OCI-LY7 (cell line): ENCODE results near the gene EFHD2. TPM values are rescaled to one million over a fixed set of nuclear protein-coding genes. Genes with fewer than 3 reads are reported as not detected.

Experiments used
- BruUV-seq: library from RNA; stranded (reverse); fragments of 400-500 nt; replicated peaks from 2 replicates; lab custom pipeline; 2021; lab: Mats Ljungman, UMichigan
- CTCF ChIA-PET: fragments of 300-600 bp; sonication (Branson Sonifier 250); formaldehyde crosslinking; loops from one replicate; lab custom pipeline; 2022; ENCODE audit warnings: antibody characterized with exemption; ENCODE audit not compliant: unreplicated experiment; lab: Charles Lee
- POLR2A ChIA-PET: fragments of 300-600 bp; sonication (Branson Sonifier 250); formaldehyde crosslinking; loops from one replicate; lab custom pipeline; 2022; ENCODE audit warnings: antibody characterized with exemption; lab: Charles Lee
- DNase-seq: peaks from one replicate; pipeline ENCODE4 v3.0.0-alpha.2; 2015; ENCODE audit warnings: low spot score
- H2AFZ ChIP-seq: fragments of 200-600 bp; sonication (generic), shearing (Covaris generic); 2 replicates; pipeline ENCODE4 v1.6.1; 2014; ENCODE audit warnings: mild to moderate bottlenecking, antibody characterized with exemption, low read length, moderate library complexity
- H3K27ac ChIP-seq: fragments of 200-600 bp; sonication (generic); 2 replicates; pipeline ENCODE4 v1.5.1; 2014; ENCODE audit warnings: mixed run types, low read depth, mild to moderate bottlenecking, moderate library complexity, low read length, inconsistent platforms; ENCODE audit not compliant: poor library complexity, severe bottlenecking
- H3K36me3 ChIP-seq: fragments of 200-600 bp; sonication (generic); 2 replicates; pipeline ENCODE4 v1.6.1; 2014; ENCODE audit warnings: mild to moderate bottlenecking, antibody characterized with exemption, low read length, moderate library complexity, mixed read lengths; ENCODE audit not compliant: insufficient read depth
- H3K4me1 ChIP-seq: fragments of 200-600 bp; sonication (generic); 2 replicates; pipeline ENCODE4 v1.5.1; 2014; ENCODE audit warnings: mild to moderate bottlenecking, low read length; ENCODE audit not compliant: insufficient read depth, poor library complexity, severe bottlenecking
- H3K4me2 ChIP-seq: fragments of 200-600 bp; sonication (generic); 2 replicates; pipeline ENCODE4 v1.6.1; 2014; ENCODE audit warnings: mild to moderate bottlenecking, low read length
- H3K4me3 ChIP-seq: fragments of 200-600 bp; sonication (generic); 2 replicates; pipeline ENCODE4 v1.5.1; 2014; ENCODE audit warnings: mild to moderate bottlenecking, low read depth, low read length; ENCODE audit not compliant: poor library complexity, severe bottlenecking
- H3K79me2 ChIP-seq: fragments of 200-600 bp; sonication (generic); 2 replicates; pipeline ENCODE4 v1.6.1; 2016; ENCODE audit warnings: low read depth, mild to moderate bottlenecking, low read length, moderate library complexity, mixed read lengths; ENCODE audit not compliant: insufficient read depth
- H3K9me2 ChIP-seq: fragments of 200-600 bp; sonication (generic); 2 replicates; pipeline ENCODE4 v1.6.1; 2016; ENCODE audit warnings: mild to moderate bottlenecking, low read length, mixed read lengths; ENCODE audit not compliant: insufficient read depth
- H3K9me3 ChIP-seq: fragments of 200-600 bp; sonication (generic); 2 replicates; pipeline ENCODE4 v1.6.1; 2014; ENCODE audit warnings: mild to moderate bottlenecking, mixed run types, low read length, mixed read lengths
- H4K20me1 ChIP-seq: fragments of 200-600 bp; sonication (generic); 2 replicates; pipeline ENCODE4 v1.6.1; 2014; ENCODE audit warnings: mild to moderate bottlenecking, antibody characterized with exemption, low read length, moderate library complexity, mixed read lengths; ENCODE audit not compliant: insufficient read depth
- CTCF ChIP-seq: fragments of 200-600 bp; sonication (generic); conservative IDR thresholded peaks from 2 replicates; pipeline ENCODE4 v1.5.1; 2014; ENCODE audit warnings: mild to moderate bottlenecking, antibody characterized with exemption, low read length, moderate library complexity, mixed read lengths
- EZH2phosphoT487 ChIP-seq: fragments of 200-600 bp; sonication (generic); IDR thresholded peaks from 2 replicates; pipeline ENCODE4 v1.6.1; 2018; ENCODE audit warnings: low read depth, borderline replicate concordance, mild to moderate bottlenecking, mixed run types, antibody characterized with exemption, low read length, moderate library complexity, mixed read lengths
- intact Hi-C: fragments of 100-400 bp; cut with micrococcal nuclease; formaldehyde crosslinking; loops from one replicate; pipeline ENCODE4 v1.10.0; 2022; ENCODE audit not compliant: unreplicated experiment
- total RNA-seq, 2 experiments: library from RNA; depleted of rRNA in 1 of 2; stranded (reverse); fragments of >200 nt in 1 of 2; shearing (Covaris generic) in 1 of 2; gene quantifications; 2 replicates each; pipeline ENCODE4 v1.2.3, GENCODE V29; 2014 to 2022

EFHD2 gene
- total RNA-seq, 2 experiments from 2014 or later = 27.3 to 42.0 TPM

- POLR2A ChIA-PET = no interaction called here
Observed at GRCh38 chr1:15403962-15404580, 5.6 kb upstream of the EFHD2 start.

GRCh38 chr1:15405106-15405850 is 4.4 kb upstream of the EFHD2 start:
- Histone ChIP-seq H3K79me2 (peaks cover under 1% of the 10 kb centered on the region; the same call in 1 of the 2 replicates), H3K4me3 (no peak overlapping the region), H3K4me1 (peaks cover 26% of the 10 kb centered on the region), H3K36me3 (no peaks in the 10 kb centered on the region), H3K27ac (no peak overlapping the region), H3K9me2 (no peaks in the 10 kb centered on the region), H3K4me2 (no peak overlapping the region), H2AFZ (no peak overlapping the region), H3K9me3 (no peaks in the 10 kb centered on the region), H4K20me1 (no peaks in the 10 kb centered on the region)
- POLR2A ChIA-PET = interaction anchor here (0.5 to 1.0 kb wide), 3 partner anchors 41 to 356 kb away, joined by 3 read pairs; no protein-coding TSS in a partner anchor
- CTCF ChIA-PET = no interaction called here
- intact Hi-C loops = no loop called here
- no peak for TF ChIP-seq CTCF
- no peak for TF ChIP-seq EZH2phosphoT487
- no peak for DNase-seq
- BruUV-seq = no TSS peak

More at GRCh38 chr1:15403962-15404580, 5.6 kb upstream of the EFHD2 start:
- H3K79me2 ChIP-seq = no peaks in the 10 kb centered on the region
- intact Hi-C loops = no loop called here
- no peak for DNase-seq
- H3K4me2 ChIP-seq = no peak overlapping the region
- no peak for TF ChIP-seq EZH2phosphoT487
- no peak for TF ChIP-seq CTCF
- no peaks in the 10 kb centered on the region for H3K9me2 ChIP-seq
- no peak overlapping the region for H3K27ac ChIP-seq
- no peak overlapping the region for H3K4me3 ChIP-seq
- peaks cover 23% of the 10 kb centered on the region for H3K4me1 ChIP-seq
- no peaks in the 10 kb centered on the region for H3K36me3 ChIP-seq
- H4K20me1 ChIP-seq = no peaks in the 10 kb centered on the region
- H2AFZ ChIP-seq = no peak overlapping the region
- CTCF ChIA-PET = no interaction called here
- BruUV-seq = no TSS peak
- peaks cover 7% of the 10 kb centered on the region; the same call in 1 of the 2 replicates for H3K9me3 ChIP-seq
